Retina (tissue), 1 donor: ENCODE data around the gene DENND11.
"Not testable (repeated sequence)": the region's sequence is repeated elsewhere in the genome, so short reads cannot be mapped to it uniquely, and the experiment has no call there.

Experiments used
- DNase-seq: peaks from one replicate; pipeline ENCODE4 v3.0.0-alpha.2; 2016

Gene DENND11

GRCh38 chr7:141706239-141707064, 4.5 kb upstream of the DENND11 start:
- no peak for DNase-seq

GRCh38 chr7:141704741-141705140, 2.8 kb upstream of the DENND11 start:
- no peak for DNase-seq

GRCh38 chr7:141704112-141704511, 2.1 kb upstream of the DENND11 start:
- no peak for DNase-seq

- DNase-seq = no peak
These were observed 926 bp upstream of the DENND11 start for GRCh38 chr7:141702892-141703291.

DNA sequence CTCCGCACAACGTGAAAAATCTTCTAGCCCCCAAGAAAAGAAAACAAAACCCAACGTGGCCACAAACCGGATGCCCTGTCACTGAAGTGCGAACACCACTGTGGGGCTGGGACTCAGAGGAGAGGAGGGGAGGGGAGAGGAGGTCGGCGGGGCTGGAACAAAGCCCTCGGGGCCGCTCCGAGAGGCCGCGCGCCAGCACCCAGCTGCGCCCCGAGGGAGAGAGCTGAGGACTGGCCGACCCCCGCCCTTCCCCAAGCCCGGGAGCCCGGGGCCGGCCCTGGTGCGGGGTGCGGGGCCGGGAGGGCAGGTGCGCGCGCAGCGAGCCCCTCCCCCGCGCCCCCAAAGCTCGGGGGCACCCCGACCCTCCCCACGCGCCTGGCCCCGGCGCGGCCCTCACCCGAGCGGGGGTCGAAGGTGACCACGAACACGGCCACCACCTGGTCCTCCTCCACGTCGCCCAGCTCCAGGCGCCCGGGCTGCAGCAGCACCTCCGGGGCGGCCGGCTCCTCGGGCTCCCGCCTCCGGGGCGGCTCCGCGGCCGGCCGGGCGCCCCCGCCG, 398 bp downstream of the DENND11 start:
- peak; percentile 62 for DNase-seq

GRCh38 chr7:141700848-141701371, 1.1 kb downstream of the DENND11 start:
- peak; percentile 57 for DNase-seq

GRCh38 chr7:141700296-141700847, 1.6 kb downstream of the DENND11 start:
- DNase-seq = no peak

DNA sequence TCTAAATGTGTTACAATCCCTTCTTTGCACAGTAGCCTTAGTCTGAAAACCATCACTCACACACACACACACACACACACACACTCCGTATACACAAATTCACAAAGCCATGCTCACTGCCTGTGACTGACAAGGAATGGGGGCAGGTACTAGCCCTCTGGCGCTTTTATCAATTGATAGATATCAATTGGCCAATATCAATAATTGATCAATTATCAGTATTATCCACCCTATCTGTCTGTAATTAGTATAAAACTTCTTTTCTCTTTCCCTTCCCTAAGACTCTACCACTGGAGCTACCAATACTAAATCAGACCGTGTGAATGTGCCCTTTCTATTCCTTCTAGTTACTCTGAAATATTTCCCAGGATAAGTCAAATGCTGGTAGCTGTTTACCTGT, 2.1 kb downstream of the DENND11 start:
- DNase-seq = no peak

- no peak for DNase-seq
These were observed 3.5 kb downstream of the DENND11 start for GRCh38 chr7:141698247-141699015.

DNA sequence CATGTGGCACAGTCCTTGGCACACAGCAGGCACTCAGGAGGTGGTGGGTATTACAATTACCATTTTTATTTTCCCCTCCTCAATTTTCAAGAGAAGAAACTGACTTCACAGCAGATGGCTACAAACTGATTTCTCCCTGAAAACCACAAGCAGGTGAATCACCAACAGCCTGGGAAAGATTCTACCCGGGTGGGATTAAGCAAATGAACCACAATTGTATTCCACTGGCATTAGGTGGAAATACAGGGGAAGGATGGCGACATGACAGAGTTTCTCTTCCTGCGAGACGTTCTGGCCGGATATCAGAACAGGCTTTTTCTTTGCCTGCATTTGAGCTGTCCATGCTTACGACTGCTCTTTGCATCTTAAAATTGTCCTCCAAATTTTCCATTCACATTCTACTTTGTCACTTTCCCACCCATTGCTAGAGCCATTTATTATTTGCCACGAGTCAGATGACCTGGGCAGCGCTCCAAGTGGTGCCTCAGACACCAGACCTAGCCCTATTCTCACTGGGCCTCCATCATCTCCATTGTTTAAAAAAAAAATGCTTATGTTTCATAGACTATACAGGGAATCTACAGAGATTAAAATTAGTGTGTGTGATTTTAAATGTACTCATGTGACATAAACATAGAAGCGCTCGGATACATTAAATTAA, 4.6 kb downstream of the DENND11 start:
- DNase-seq = no peak

DNA sequence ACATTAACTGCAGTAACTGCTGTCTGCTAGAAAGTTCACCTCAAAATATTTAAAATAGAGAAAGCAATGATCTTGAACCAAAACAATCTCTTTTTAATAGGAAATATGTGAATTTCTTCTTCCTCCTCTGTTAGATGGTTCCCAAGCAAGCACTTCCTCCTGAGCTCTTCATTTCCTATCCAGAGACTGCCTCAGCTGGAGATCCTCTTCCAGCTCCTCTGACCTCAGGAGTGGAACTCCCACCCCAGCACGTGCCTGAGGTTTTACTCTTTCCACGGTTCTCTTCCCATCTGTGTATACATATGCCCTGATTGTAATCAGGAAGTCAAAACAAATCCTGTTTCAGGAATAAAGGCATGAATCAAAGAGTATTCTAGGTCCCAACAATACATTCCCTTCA, 5.6 kb downstream of the DENND11 start:
- DNase-seq = no peak

DNA sequence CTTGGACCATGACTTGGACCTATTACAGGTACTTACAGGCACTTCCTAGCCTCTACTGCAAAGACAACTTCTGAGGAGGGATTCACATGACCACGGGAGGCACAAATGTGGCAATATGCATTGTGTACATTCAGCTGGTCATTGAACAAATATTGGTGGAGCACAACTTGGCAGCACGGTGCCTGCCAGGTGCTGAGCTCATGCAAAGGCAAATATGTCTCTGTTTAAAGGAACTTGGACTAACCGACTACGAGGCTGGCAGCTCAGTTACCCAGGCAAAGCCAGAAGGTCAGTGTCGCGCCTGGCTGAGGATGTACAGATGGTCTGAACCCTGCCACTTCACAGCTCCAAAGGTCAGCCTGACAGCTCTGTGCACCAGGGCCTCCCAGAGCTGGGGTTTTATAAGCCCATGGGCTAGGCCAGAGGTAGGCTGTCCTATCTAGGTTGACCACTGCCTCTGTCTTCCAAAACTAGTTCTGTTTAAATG, 6.1 kb downstream of the DENND11 start:
- no peak for DNase-seq

- DNase-seq = no peak
These were observed 8.9 kb downstream of the DENND11 start for GRCh38 chr7:141693082-141693481.

DNA sequence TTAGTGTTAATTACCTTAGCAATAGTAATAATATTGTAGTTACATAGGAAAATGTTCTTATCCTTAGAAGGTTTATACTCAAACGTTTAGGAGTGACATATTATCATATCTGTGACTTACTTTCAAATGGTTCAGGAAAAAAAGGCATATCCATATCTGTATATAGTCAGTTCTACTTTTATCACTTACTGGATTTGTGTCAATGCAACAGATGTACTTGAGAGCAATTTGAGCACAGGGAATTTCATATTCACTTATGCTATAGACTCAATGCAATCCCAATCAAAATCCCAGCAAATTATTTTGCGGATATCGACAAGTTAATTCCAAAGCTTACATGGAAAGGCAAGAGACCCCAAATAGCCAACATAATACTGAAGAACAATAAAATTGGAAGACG, 10.0 kb downstream of the DENND11 start:
- DNase-seq = no peak

DNA sequence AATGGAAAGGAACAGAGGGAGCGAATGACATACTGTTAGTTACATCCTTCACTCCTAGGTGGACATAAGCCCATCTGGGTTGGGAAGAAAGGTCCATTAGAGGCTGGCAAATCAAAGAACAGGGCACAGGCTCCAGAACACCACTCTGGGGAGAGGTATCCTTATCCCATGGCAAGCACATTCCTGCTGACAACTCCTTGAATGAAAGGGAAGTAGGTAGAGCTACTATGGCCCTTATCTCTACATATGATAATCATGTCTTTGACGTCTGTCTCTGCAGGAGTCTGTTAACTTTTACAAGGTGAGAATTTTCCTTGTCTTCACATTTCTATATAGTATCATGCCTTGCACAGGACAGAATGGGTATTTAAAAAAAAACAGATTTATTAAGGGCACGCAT, 10.4 kb downstream of the DENND11 start:
- DNase-seq = no peak

DNA sequence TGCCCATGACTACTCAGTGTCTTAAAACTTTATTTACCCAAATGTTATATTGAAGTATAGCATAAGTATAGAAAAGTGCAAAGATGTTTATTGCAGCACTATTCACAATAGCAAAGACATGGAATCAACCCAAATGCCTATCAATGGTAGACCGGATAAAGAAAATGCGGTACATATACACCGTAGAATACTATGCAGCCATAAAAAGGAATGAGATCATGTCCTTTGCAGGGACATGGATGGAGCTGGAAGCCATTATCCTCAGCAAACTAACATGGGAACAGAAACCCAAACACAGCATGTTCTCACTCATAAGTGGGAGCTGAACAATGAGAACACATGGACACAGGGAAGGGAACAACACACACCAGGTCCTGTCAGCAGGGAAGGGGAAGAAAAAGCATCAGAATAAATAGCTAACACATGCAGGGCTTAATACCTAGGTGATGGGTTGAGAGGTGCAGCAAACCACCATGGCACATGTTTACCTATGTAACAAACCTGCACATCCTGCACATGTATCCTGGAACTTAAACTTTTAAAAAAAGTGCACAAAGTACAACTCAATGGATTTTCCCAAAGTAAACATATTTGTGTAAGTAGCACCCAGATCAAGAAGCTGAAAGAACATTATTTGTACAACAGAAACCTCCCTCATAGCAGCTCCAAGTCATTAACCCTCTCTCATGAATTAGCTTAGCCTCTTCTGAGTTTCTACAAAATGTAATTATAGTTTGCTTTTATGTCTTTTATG, 12.7 kb downstream of the DENND11 start:
- not testable (repeated sequence) for DNase-seq

DNA sequence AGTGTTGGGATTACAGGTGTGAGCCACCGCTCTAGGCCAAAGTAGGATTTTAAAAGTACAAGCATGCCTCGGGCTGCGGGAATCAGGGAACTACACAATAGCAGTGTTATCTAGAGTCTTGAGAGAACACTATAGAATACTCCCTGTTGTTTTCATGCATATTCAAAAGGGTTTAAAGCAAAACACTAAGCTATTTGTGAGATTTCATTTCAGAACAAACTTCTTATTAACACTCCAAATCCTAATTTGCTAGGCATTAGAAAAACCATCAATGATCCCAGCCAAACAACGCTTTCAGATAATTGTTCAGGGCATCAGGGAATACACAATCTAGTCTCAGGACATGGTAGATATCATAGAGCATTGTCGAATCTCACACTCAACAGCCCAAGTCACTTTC, 13.9 kb downstream of the DENND11 start:
- no peak for DNase-seq

DNA sequence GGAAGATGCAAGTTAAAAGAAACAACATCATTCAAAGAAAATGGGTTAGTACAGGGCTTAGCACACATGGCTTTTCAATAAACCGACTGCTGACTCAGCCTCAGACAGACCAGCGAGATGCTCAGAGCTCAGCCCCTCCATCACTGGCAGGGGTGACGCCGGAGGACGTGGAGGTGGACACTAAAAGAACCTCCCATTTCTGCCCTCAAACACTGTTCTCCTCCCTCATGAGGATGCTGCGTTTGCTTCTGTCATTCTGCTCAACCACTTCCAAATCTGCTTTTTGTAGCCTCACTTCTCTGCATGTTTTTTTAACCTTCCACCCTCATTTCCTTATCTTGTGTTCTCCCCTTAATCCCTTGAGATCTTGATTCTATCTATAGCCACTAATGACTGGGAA, 15.3 kb downstream of the DENND11 start:
- DNase-seq = no peak

- DNase-seq = no peak
These were observed 15.9 kb downstream of the DENND11 start for GRCh38 chr7:141686074-141686473.

DNA sequence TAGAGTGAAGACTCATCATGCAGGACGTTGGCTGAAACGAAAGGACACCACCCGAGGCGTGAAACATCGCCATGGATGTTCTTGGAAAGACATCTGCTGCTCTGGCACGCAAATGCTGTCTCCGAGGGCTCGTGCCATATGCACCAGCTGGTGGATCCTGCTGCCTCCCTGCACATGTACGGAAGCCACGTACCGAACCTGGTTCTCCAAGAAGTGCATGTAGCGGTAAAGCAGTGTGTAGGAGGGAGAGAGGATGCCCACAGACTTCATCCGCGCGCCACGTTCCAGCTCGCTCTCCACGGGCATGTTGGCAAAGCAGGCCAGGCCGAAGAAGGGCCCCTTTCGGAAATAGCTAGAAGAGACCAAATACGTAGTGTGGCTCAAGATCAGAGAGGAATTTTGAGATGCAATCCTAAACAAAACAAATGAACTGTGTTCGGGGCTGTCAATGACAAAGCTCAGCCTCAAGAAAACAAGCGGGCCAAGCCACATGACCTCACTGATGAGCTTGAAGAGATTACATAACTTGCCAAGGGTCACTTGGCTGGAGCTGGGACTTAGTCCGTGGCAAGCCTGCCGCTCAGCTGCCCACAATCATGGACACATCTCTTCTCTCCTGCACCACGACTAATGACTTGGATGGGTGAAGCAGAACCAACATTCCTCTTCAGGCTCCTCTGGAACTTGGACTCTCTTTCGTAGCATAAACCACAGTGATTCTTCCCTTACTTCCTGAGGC, 16.5 kb downstream of the DENND11 start:
- DNase-seq = no peak

DNA sequence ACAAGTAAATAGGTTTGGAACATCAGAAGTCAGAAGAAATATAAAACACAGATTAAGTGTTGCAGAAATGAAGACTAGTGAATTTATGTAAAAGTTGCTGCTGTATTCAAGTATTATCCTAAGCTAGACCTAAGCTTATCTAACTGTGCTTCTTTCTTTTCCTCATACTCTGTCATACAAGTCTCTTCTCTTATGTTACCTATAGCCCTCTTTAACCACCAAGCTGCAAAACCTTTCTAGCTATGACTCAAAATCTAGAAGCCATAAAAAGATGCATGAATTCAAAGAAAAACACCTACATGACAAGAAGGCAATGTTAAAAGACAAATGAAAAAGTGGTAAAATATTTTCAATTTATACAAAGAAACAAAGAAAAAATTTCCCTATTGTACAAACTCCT, 23.0 kb downstream of the DENND11 start:
- DNase-seq = no peak
